HL-60 (cell line): ENCODE measurements around the gene ZG16B.

Source experiments
- DNase-seq, 2 experiments: peaks; one replicate each; pipeline ENCODE4 v3.0.0-alpha.2; 2010 to 2020; ENCODE audit warnings: low read depth in 1 of 2, low spot score in 1 of 2
- H3K27ac ChIP-seq: fragments of 250-450 bp; sonication (Bioruptor Pico); replicated peaks from 2 replicates; pipeline ENCODE4 v1.5.1; 2020; ENCODE audit warnings: mild to moderate bottlenecking, moderate library complexity
- H3K27me3 ChIP-seq: fragments of 250-450 bp; sonication (Bioruptor Pico); 2 replicates; pipeline ENCODE4 v1.5.1; 2021; ENCODE audit warnings: mild to moderate bottlenecking, moderate library complexity; ENCODE audit not compliant: insufficient read depth, poor library complexity, severe bottlenecking
- H3K4me3 ChIP-seq: replicated peaks from 2 replicates; pipeline ENCODE4 v1.5.1; 2011; ENCODE audit warnings: mild to moderate bottlenecking, control low read depth, low read length; ENCODE audit not compliant: insufficient read depth
- CTCF ChIP-seq: IDR thresholded peaks from one replicate; pipeline ENCODE4 v1.5.1; 2011; ENCODE audit warnings: low read length, control low read depth, inconsistent platforms; ENCODE audit not compliant: insufficient read depth
- GABPA ChIP-seq: IDR thresholded peaks from 2 replicates; pipeline ENCODE4 v1.6.1; 2012; ENCODE audit warnings: low read depth
- POLR2AphosphoS5 ChIP-seq: IDR thresholded peaks from 2 replicates; pipeline ENCODE4 v1.6.1; 2012; ENCODE audit warnings: low read depth
- SPI1 ChIP-seq: IDR thresholded peaks from 2 replicates; pipeline ENCODE4 v1.6.1; 2012; ENCODE audit warnings: low read depth, mild to moderate bottlenecking, borderline replicate concordance
- TF ChIP-seq, protein P1 (sequence below): IDR thresholded peaks from 2 replicates; pipeline ENCODE4 v1.6.1; 2012; ENCODE audit warnings: low read depth; ENCODE audit not compliant: insufficient replicate concordance

ZG16B gene

DNA sequence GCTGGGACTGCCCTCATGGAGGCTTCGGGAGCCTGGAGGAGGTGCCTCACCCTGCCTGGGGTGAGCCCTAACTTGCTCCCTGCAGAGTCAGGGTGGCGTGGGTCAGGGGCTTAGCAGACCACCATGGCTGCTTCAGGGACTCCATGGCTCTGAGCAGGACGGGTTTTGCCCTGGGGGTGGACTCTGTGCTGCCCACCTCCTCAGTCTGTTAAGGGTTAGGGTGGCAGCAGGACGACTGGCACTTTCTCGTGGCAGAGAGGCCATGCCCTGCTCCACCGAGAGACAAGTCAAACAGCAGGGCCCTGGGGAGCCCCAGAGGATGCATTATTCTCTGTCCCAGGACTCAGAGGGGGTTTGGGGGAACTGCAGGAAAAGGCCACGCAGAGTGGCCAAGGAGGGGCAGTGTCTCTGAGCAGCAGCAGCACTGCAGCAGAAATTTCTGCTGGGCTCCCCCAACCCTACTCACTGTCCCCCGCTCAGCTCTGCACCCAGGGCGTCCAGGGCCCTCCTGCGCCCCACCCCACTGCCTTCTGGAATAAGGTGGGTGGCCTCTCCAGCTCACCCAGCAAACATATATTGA lies 29.7 kb downstream of the ZG16B start:
- no peak for DNase-seq
- H3K27me3 ChIP-seq: peaks cover 15% of the 10 kb centered on the region
- no peak overlapping the region for H3K4me3 ChIP-seq
- no peak overlapping the region for H3K27ac ChIP-seq
- TF ChIP-seq GABPA (no peak), SPI1 (no peak), POLR2AphosphoS5 (no peak), CTCF (no peak)
- TF ChIP-seq, protein P1, sequence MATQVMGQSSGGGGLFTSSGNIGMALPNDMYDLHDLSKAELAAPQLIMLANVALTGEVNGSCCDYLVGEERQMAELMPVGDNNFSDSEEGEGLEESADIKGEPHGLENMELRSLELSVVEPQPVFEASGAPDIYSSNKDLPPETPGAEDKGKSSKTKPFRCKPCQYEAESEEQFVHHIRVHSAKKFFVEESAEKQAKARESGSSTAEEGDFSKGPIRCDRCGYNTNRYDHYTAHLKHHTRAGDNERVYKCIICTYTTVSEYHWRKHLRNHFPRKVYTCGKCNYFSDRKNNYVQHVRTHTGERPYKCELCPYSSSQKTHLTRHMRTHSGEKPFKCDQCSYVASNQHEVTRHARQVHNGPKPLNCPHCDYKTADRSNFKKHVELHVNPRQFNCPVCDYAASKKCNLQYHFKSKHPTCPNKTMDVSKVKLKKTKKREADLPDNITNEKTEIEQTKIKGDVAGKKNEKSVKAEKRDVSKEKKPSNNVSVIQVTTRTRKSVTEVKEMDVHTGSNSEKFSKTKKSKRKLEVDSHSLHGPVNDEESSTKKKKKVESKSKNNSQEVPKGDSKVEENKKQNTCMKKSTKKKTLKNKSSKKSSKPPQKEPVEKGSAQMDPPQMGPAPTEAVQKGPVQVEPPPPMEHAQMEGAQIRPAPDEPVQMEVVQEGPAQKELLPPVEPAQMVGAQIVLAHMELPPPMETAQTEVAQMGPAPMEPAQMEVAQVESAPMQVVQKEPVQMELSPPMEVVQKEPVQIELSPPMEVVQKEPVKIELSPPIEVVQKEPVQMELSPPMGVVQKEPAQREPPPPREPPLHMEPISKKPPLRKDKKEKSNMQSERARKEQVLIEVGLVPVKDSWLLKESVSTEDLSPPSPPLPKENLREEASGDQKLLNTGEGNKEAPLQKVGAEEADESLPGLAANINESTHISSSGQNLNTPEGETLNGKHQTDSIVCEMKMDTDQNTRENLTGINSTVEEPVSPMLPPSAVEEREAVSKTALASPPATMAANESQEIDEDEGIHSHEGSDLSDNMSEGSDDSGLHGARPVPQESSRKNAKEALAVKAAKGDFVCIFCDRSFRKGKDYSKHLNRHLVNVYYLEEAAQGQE: no peak

DNA sequence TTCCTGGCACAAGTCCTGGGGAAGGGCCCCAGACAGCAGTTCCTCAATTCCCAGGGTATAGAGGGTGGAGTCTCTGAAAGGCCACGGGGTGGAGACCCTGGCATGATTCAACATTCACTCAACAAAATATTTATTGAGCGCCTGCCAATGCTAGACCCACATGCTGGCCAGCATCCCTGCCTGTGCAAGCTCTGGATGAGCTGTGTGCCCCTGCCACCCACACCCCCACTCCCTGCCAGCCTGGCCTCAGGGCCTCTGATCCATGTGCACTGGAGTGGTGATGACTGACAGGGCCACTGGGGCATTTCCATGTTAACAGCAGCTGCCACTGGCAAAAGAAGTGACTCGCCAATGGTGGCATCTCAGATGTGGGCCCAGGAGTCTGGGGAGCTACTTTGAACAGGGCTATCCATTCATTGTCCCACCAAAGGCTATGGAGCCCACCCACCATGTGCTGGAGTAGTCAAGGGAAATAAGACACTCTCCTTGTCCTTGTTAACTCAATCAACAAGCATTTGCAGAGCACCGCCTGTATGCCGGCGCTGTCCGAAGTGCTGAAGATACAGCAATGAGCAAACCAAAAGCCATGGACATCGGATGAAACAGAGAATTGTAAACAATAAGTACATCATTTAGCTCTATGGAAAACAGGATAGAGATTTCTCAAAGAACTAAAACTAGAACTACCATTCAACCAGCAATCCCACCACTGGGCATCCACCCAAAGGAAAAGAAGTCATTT lies 30.9 kb downstream of the ZG16B start:
- DNase-seq: no peak
- TF ChIP-seq CTCF: no peak
- TF ChIP-seq, protein P1: peak; percentile 97
- Histone ChIP-seq H3K27ac (no peak overlapping the region), H3K4me3 (no peak overlapping the region), H3K27me3 (peaks cover 15% of the 10 kb centered on the region)

GRCh38 chr16:2865651-2866050 lies 35.5 kb downstream of the ZG16B start:
- TF ChIP-seq CTCF (no peak), SPI1 (no peak), POLR2AphosphoS5 (no peak)
- TF ChIP-seq, protein P1: no peak
- Histone ChIP-seq H3K4me3 (no peak overlapping the region), H3K27ac (no peak overlapping the region), H3K27me3 (no peaks in the 10 kb centered on the region)
- no peak for DNase-seq
